ENCODE results near the gene OR9A4. TPM values are rescaled to one million over a fixed set of nuclear protein-coding genes. Genes with fewer than 3 reads are reported as not detected.

OR9A4 gene
- total and polyA plus RNA-seq, 2 experiments from 2014 or later = not detected

GRCh38 chr7:141941075-141941474, 24.9 kb downstream of the OR9A4 start (continued):
- TF ChIP-seq, protein P1, sequence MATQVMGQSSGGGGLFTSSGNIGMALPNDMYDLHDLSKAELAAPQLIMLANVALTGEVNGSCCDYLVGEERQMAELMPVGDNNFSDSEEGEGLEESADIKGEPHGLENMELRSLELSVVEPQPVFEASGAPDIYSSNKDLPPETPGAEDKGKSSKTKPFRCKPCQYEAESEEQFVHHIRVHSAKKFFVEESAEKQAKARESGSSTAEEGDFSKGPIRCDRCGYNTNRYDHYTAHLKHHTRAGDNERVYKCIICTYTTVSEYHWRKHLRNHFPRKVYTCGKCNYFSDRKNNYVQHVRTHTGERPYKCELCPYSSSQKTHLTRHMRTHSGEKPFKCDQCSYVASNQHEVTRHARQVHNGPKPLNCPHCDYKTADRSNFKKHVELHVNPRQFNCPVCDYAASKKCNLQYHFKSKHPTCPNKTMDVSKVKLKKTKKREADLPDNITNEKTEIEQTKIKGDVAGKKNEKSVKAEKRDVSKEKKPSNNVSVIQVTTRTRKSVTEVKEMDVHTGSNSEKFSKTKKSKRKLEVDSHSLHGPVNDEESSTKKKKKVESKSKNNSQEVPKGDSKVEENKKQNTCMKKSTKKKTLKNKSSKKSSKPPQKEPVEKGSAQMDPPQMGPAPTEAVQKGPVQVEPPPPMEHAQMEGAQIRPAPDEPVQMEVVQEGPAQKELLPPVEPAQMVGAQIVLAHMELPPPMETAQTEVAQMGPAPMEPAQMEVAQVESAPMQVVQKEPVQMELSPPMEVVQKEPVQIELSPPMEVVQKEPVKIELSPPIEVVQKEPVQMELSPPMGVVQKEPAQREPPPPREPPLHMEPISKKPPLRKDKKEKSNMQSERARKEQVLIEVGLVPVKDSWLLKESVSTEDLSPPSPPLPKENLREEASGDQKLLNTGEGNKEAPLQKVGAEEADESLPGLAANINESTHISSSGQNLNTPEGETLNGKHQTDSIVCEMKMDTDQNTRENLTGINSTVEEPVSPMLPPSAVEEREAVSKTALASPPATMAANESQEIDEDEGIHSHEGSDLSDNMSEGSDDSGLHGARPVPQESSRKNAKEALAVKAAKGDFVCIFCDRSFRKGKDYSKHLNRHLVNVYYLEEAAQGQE (IDR thresholded peaks at IDR 0.05; ENCODE audit: unreplicated experiment) = no peak
- TF ChIP-seq CTCF (conservative IDR thresholded peaks at IDR 0.05; ENCODE audit: low read depth in 2 of 2) = no peak
- TF ChIP-seq ZNF331 (CRISPR knock-in tag; IDR thresholded peaks at IDR 0.05; ENCODE audit: low read depth) = no peak
- TF ChIP-seq POLR2AphosphoS5 (IDR thresholded peaks at IDR 0.05; ENCODE audit: low read depth) = no peak
- TF ChIP-seq CREB1 (CRISPR knock-in tag; IDR thresholded peaks at IDR 0.05; ENCODE audit: low read depth) = no peak
- TF ChIP-seq ZNF114 (CRISPR knock-in tag; IDR thresholded peaks at IDR 0.05) = no peak
- no peak for TF ChIP-seq JUNB (IDR thresholded peaks at IDR 0.05; ENCODE audit: unreplicated experiment)

DNA sequence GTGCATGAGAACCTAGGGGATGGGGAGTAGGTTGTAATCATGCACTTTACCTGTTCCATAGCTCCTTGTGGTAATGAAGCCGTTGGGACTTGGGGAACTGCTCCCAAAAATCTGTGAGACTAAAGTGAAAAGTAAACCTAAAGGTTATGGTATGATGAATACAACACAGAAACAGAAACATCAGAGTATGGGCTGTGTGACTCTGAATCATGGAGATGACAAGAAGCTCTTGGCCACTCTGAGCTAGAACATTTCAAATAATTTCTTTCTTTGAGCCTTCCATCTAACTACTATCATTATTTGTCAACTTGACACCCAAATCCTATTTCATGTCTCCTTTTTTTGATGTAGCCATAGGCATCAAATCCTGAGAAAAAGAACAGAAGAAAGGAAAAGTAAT, 27.6 kb downstream of the OR9A4 start:
- H3K4me3 ChIP-seq = no peak overlapping the region
- no peak for TF ChIP-seq CREB1 (CRISPR knock-in tag; IDR thresholded peaks at IDR 0.05; ENCODE audit: low read depth)
- TF ChIP-seq, protein P2, sequence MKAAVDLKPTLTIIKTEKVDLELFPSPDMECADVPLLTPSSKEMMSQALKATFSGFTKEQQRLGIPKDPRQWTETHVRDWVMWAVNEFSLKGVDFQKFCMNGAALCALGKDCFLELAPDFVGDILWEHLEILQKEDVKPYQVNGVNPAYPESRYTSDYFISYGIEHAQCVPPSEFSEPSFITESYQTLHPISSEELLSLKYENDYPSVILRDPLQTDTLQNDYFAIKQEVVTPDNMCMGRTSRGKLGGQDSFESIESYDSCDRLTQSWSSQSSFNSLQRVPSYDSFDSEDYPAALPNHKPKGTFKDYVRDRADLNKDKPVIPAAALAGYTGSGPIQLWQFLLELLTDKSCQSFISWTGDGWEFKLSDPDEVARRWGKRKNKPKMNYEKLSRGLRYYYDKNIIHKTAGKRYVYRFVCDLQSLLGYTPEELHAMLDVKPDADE (IDR thresholded peaks at IDR 0.05) = no peak
- no peak for TF ChIP-seq POLR2AphosphoS5 (IDR thresholded peaks at IDR 0.05; ENCODE audit: low read depth)
- TF ChIP-seq, protein P1 (IDR thresholded peaks at IDR 0.05; ENCODE audit: unreplicated experiment) = no peak
- TF ChIP-seq STAT1 (IDR thresholded peaks at IDR 0.05; ENCODE audit: unreplicated experiment) = no peak
- TF ChIP-seq NANOG (IDR thresholded peaks at IDR 0.05; ENCODE audit: borderline replicate concordance) = no peak
- no peak for TF ChIP-seq CTCF (conservative IDR thresholded peaks at IDR 0.05; ENCODE audit: low read depth in 2 of 2)
- TF ChIP-seq EZH2 (IDR thresholded peaks at IDR 0.05; ENCODE audit: low read depth, unreplicated experiment) = no peak
- TF ChIP-seq ZNF331 (CRISPR knock-in tag; IDR thresholded peaks at IDR 0.05; ENCODE audit: low read depth) = no peak
- no peak for TF ChIP-seq EZH2phosphoT487 (IDR thresholded peaks at IDR 0.05; ENCODE audit: unreplicated experiment)
- no peak for TF ChIP-seq ZNF114 (CRISPR knock-in tag; IDR thresholded peaks at IDR 0.05)

More for the DNA sequence above, 27.6 kb downstream of the OR9A4 start:
- H3K27me3 ChIP-seq (ENCODE audit: insufficient read depth) = no peaks in the 10 kb centered on the region
- H3F3A ChIP-seq (replicated peaks; ENCODE audit: low read depth) = no peaks in the 10 kb centered on the region
- H3K27ac ChIP-seq (ENCODE audit: low read depth) = no peak overlapping the region
- no peak overlapping the region for H2AFZ ChIP-seq
- Mint-ChIP-seq H3K36me3 (ENCODE audit: low read depth) (peaks cover 5% of the 10 kb centered on the region; the same call in 1 of the 3 replicates), H3K9me3 (peaks cover 13% of the 10 kb centered on the region; the same call in 2 of the 3 replicates), H3K4me1 (no peaks in the 10 kb centered on the region), H3K4me3 (no peak overlapping the region), H3K27ac (no peak overlapping the region), H3K27me3 (ENCODE audit: insufficient read depth, low read depth, poor library complexity) (no peaks in the 10 kb centered on the region)
- no peaks in the 10 kb centered on the region for H3K79me2 ChIP-seq (replicated peaks; ENCODE audit: insufficient read depth)
- H3K4me2 ChIP-seq = no peak overlapping the region
- no peaks in the 10 kb centered on the region for H3K36me3 ChIP-seq (ENCODE audit: insufficient read depth)
- peaks cover 6% of the 10 kb centered on the region; the same call in 1 of the 2 replicates for H3K9me2 ChIP-seq (ENCODE audit: insufficient read depth)
- ATAC-seq (no peak), DNase-seq (ENCODE audit: low spot score) (no peak)
- no peaks in the 10 kb centered on the region for H4K20me1 ChIP-seq (replicated peaks; ENCODE audit: insufficient read depth)
- H3K4me1 ChIP-seq (ENCODE audit: insufficient read depth) = no peaks in the 10 kb centered on the region

All from GM23338 (cell line).